GM12878 (cell line): ENCODE results near the gene SLC5A8. TPM values are rescaled to one million over a fixed set of nuclear protein-coding genes. Genes with fewer than 3 reads are reported as not detected.

Experiments
- ATAC-seq: fragments of 200-7000 bp; cut with Tn5 transposase; 3 replicates; pipeline ENCODE4 v1.9.1; 2020; ENCODE audit warnings: mild to moderate bottlenecking, moderate library complexity
- BruUV-seq: library from RNA; stranded (reverse); fragments of 400-500 nt; replicated peaks from 2 replicates; lab custom pipeline; 2021; lab: Mats Ljungman, UMichigan
- CTCF ChIA-PET: fragments of 300-600 bp; sonication (Branson Sonifier 250); formaldehyde crosslinking; extraction: SDS; loops from one replicate; lab custom pipeline; 2021; ENCODE audit warnings: inconsistent platforms; lab: Yijun Ruan, JAX
- POLR2A ChIA-PET: fragments of 350-600 bp; formaldehyde crosslinking; extraction: SDS; loops from one replicate; lab custom pipeline; 2021; ENCODE audit warnings: inconsistent platforms; lab: Charles Lee
- RAD21 ChIA-PET: fragments of 300-600 bp; sonication (Branson Sonifier 250); formaldehyde crosslinking; loops from one replicate; lab custom pipeline; 2023; ENCODE audit warnings: antibody characterized with exemption; ENCODE audit not compliant: unreplicated experiment; lab: Charles Lee
- SMC1A ChIA-PET: fragments of 300-600 bp; sonication (Branson Sonifier 250); formaldehyde crosslinking; loops from one replicate; lab custom pipeline; 2023; ENCODE audit not compliant: unreplicated experiment, uncharacterized antibody; lab: Charles Lee
- DNase-seq: peaks from one replicate; pipeline ENCODE4 v3.0.0-alpha.2; 2011; ENCODE audit warnings: low read depth, low spot score
- FAIRE-seq: peaks from 3 replicates; lab custom pipeline; 2011; peaks lifted over from hg19 to GRCh38; lab: Jason Lieb, UNC
- H2AFZ ChIP-seq: 2 replicates; pipeline ENCODE4 v1.6.0; 2011; ENCODE audit warnings: low read depth, low read length, control low read depth; ENCODE audit not compliant: control insufficient read depth
- H3K27ac ChIP-seq: 2 replicates; pipeline ENCODE4 v1.5.1; 2011; ENCODE audit warnings: control low read depth; ENCODE audit not compliant: control insufficient read depth, insufficient read depth
- H3K27me3 ChIP-seq, 2 experiments: replicated peaks in 1 of 2; 2 replicates each; pipeline versions ENCODE4 v1.6.0 to v1.6.1; 2011; ENCODE audit warnings: low read length in 1 of 2; ENCODE audit not compliant: control insufficient read depth in 2 of 2, insufficient read depth in 2 of 2
- H3K36me3 ChIP-seq, 2 experiments: 2 replicates each; pipeline ENCODE4 v1.5.1; 2011; ENCODE audit warnings: low read length in 1 of 2; ENCODE audit not compliant: control insufficient read depth in 2 of 2, insufficient read depth in 2 of 2
- H3K4me1 ChIP-seq: 2 replicates; pipeline ENCODE4 v1.6.1; 2011; ENCODE audit warnings: mild to moderate bottlenecking, low read length, moderate library complexity, mixed read lengths; ENCODE audit not compliant: control insufficient read depth, insufficient read depth
- H3K4me2 ChIP-seq: 2 replicates; pipeline ENCODE4 v1.6.0; 2011; ENCODE audit warnings: control low read depth; ENCODE audit not compliant: control insufficient read depth, insufficient read depth
- H3K4me3 ChIP-seq: fragments of 200-600 bp; sonication (generic); 2 replicates; pipeline ENCODE4 v1.5.1; 2016
- H3K79me2 ChIP-seq: 2 replicates; pipeline ENCODE4 v1.6.0; 2011; ENCODE audit warnings: low read length; ENCODE audit not compliant: control insufficient read depth, insufficient read depth
- H3K9ac ChIP-seq: 2 replicates; pipeline ENCODE4 v1.8.0; 2011; ENCODE audit warnings: low read length, control low read depth, mixed read lengths; ENCODE audit not compliant: control insufficient read depth, insufficient read depth
- H3K9me3 ChIP-seq: replicated peaks from 3 replicates; pipeline ENCODE4 v1.5.1; 2011; ENCODE audit warnings: mild to moderate bottlenecking, low read length; ENCODE audit not compliant: control insufficient read depth, insufficient read depth
- H4K20me1 ChIP-seq: 2 replicates; pipeline ENCODE4 v1.6.0; 2011; ENCODE audit not compliant: control insufficient read depth, insufficient read depth
- ASH2L ChIP-seq: fragments of 300-600, 200-600 bp; sonication (generic); IDR thresholded peaks from 2 replicates; pipeline ENCODE4 v1.6.1; 2017; ENCODE audit warnings: low read depth, mild to moderate bottlenecking, borderline replicate concordance
- ATF7 ChIP-seq: fragments of 450-650 bp; IDR thresholded peaks from 2 replicates; pipeline ENCODE4 v1.6.1; 2016; ENCODE audit warnings: low read depth, mild to moderate bottlenecking
- BCL3 ChIP-seq: IDR thresholded peaks from 2 replicates; pipeline ENCODE4 v1.6.1; 2011; ENCODE audit warnings: borderline replicate concordance, low read depth, mild to moderate bottlenecking, moderate library complexity, low read length; ENCODE audit not compliant: insufficient read depth, poor library complexity, severe bottlenecking
- FOXM1 ChIP-seq: IDR thresholded peaks from 2 replicates; pipeline ENCODE4 v1.6.1; 2012; ENCODE audit warnings: low read depth, mild to moderate bottlenecking, inconsistent platforms, low read length, moderate library complexity
- GABPA ChIP-seq: IDR thresholded peaks from 2 replicates; pipeline ENCODE4 v1.6.1; 2014; ENCODE audit warnings: antibody characterized with exemption, low read depth, mild to moderate bottlenecking, inconsistent platforms
- IRF5 ChIP-seq: fragments of 450-650 bp; IDR thresholded peaks from 2 replicates; pipeline ENCODE4 v1.6.1; 2017; ENCODE audit warnings: borderline replicate concordance
- NFIC ChIP-seq: IDR thresholded peaks from 2 replicates; pipeline ENCODE4 v1.6.1; 2012; ENCODE audit warnings: low read depth, mild to moderate bottlenecking, inconsistent platforms, low read length, moderate library complexity
- PAX8 ChIP-seq: fragments of 450-650 bp; IDR thresholded peaks from 2 replicates; pipeline ENCODE4 v1.6.1; 2017; ENCODE audit warnings: mild to moderate bottlenecking, moderate library complexity
- POLR2AphosphoS5 ChIP-seq: IDR thresholded peaks from 2 replicates; pipeline ENCODE4 v1.6.1; 2011; ENCODE audit warnings: mild to moderate bottlenecking, low read length, inconsistent platforms
- PRDM15 ChIP-seq: fragments of 450-650 bp; formaldehyde crosslinking; IDR thresholded peaks from 2 replicates; pipeline ENCODE4 v1.4.0; 2020; ENCODE audit warnings: mild to moderate bottlenecking, moderate library complexity
- SMARCA5 ChIP-seq: fragments of 450-650 bp; IDR thresholded peaks from 2 replicates; pipeline ENCODE4 v1.6.1; 2017; ENCODE audit warnings: mild to moderate bottlenecking
- SMC3 ChIP-seq: IDR thresholded peaks from 2 replicates; pipeline ENCODE4 v1.6.1; 2011; ENCODE audit warnings: low read length, improper control_type of control experiment, borderline replicate concordance
- SREBF2 ChIP-seq: IDR thresholded peaks from 2 replicates; pipeline ENCODE4 v1.6.1; 2012; ENCODE audit warnings: mild to moderate bottlenecking, low read length
- STAT3 ChIP-seq: IDR thresholded peaks from 2 replicates; pipeline ENCODE4 v1.6.1; 2011; ENCODE audit warnings: low read depth, low read length, improper control_type of control experiment
- USF1 ChIP-seq: IDR thresholded peaks from 2 replicates; pipeline ENCODE4 v1.6.1; 2011; ENCODE audit warnings: borderline replicate concordance, low read depth, mild to moderate bottlenecking, moderate library complexity, mixed read lengths, low read length; ENCODE audit not compliant: insufficient read depth; ENCODE audit errors: extremely low read length
- ZSCAN29 ChIP-seq: fragments of 450-650 bp; IDR thresholded peaks from 2 replicates; pipeline ENCODE4 v1.6.1; 2017; ENCODE audit warnings: mild to moderate bottlenecking, moderate library complexity
- WGBS: methylation state at CpG from one replicate; pipeline ENCODE4 v1.1.6; 2016; ENCODE audit warnings: low lambda C conversion rate; ENCODE audit not compliant: insufficient replicate concordance, insufficient coverage; ENCODE audit errors: missing lambda C conversion rate; 5-methylcytosine and 5-hydroxymethylcytosine counted together
- in situ Hi-C: fragments of 300-500 bp; cut with MboI; formaldehyde crosslinking; loops from 9 replicates; pipeline ENCODE4 v1.14.3; 2018; ENCODE audit warnings: mixed read lengths
- intact Hi-C: fragments of 100-400 bp; cut with micrococcal nuclease; formaldehyde crosslinking; loops from one replicate; pipeline ENCODE4 v1.14.2; 2022; ENCODE audit not compliant: unreplicated experiment
- polyA plus RNA-seq, 11 experiments: library from polyadenylated mRNA; depleted of rRNA in 4 of 11; unstranded in 6 of 11; stranded (reverse) in 5 of 11; fragments of >200 nt; fragmentation: Nextera tagmentation in 4 of 11; fragmentation: Illumina TruSeq in 1 of 11; extraction: Ambion mirVana in 4 of 11; extraction: Trizol in 1 of 11; gene quantifications; 1 replicate in 1 of 11; 2 replicates in 10 of 11; pipeline versions ENCODE4 v1.2.1 to v1.2.3, GENCODE V29; 2011 to 2016; ENCODE audit warnings: inconsistent platforms in 2 of 11, missing spikeins in 2 of 11, low read depth in 1 of 11
- total RNA-seq, 4 experiments: library from RNA; depleted of rRNA in 3 of 4; stranded (reverse); fragments of >200 nt in 3 of 4; fragmentation: Illumina TruSeq in 1 of 4; extraction: Trizol in 1 of 4; gene quantifications; 2 replicates each; pipeline versions ENCODE4 v1.2.1 to v1.2.3, GENCODE V29; 2013 to 2021

The SLC5A8 gene
- total and polyA plus RNA-seq, 10 of the 15 experiments (the other 5 are each of a cell fraction or from before 2014, with no cell fraction given): not detected

- TF ChIP-seq USF1: no peak
These were observed 42.0 kb downstream of the SLC5A8 start (continued) for GRCh38 chr12:101168001-101168400.

GRCh38 chr12:101166866-101167265 lies 43.2 kb downstream of the SLC5A8 start:
- in situ Hi-C loops (no loop called here), intact Hi-C loops (no loop called here)
- FAIRE-seq (no peak), ATAC-seq (no peak), DNase-seq (no peak)
- no peak overlapping the region for H3K9ac ChIP-seq
- no peaks in the 10 kb centered on the region for H3K27me3 ChIP-seq
- no peak overlapping the region for H3K4me2 ChIP-seq
- SMC1A ChIA-PET: interaction anchor here (1.0 kb wide), 1 partner anchor 10 kb away, joined by 4 read pairs; no protein-coding TSS in a partner anchor
- no TSS peak for BruUV-seq
- H3K27ac ChIP-seq: no peak overlapping the region
- no peaks in the 10 kb centered on the region for H4K20me1 ChIP-seq
- no peak overlapping the region for H3K4me3 ChIP-seq
- no peaks in the 10 kb centered on the region for H3K9me3 ChIP-seq
- WGBS: 48% methylated on average over 5 of the region's 5 CpGs
- RAD21 ChIA-PET: no interaction called here
- TF ChIP-seq PAX8 (no peak), GABPA (no peak), ASH2L (no peak), BCL3 (no peak), SREBF2 (no peak), ATF7 (no peak), SMARCA5 (no peak), NFIC (no peak), IRF5 (no peak), SMC3 (no peak), STAT3 (no peak), FOXM1 (no peak), ZSCAN29 (no peak), PRDM15 (CRISPR knock-in tag) (no peak), POLR2AphosphoS5 (no peak)
- CTCF ChIA-PET: no interaction called here
- no peaks in the 10 kb centered on the region for H3K79me2 ChIP-seq
- POLR2A ChIA-PET: no interaction called here
- H2AFZ ChIP-seq: no peak overlapping the region
- H3K36me3 ChIP-seq: no peaks in the 10 kb centered on the region
- H3K4me1 ChIP-seq: no peaks in the 10 kb centered on the region
